Type B pancreatic cell (in vitro differentiated cells): ENCODE results near the gene ARAP2. TPM values are rescaled to one million over a fixed set of nuclear protein-coding genes. Genes with fewer than 3 reads are reported as not detected.

Experiments used
- DNase-seq: peaks from one replicate; pipeline ENCODE4 v3.0.0; 2021; ENCODE audit warnings: mixed read lengths; ENCODE audit not compliant: unreplicated experiment; ENCODE audit errors: extremely low spot score
- H3K27ac Mint-ChIP-seq: 2 replicates; pipeline ENCODE4 v1.8.0; 2021; ENCODE audit warnings: mild to moderate bottlenecking, mixed read lengths
- H3K27me3 Mint-ChIP-seq: 2 replicates; pipeline ENCODE4 v1.8.0; 2021; ENCODE audit warnings: mixed read lengths
- H3K36me3 Mint-ChIP-seq: 2 replicates; pipeline ENCODE4 v1.8.0; 2021; ENCODE audit warnings: mixed read lengths
- H3K4me1 Mint-ChIP-seq: one replicate; pipeline ENCODE4 v1.8.0; 2021; ENCODE audit warnings: mixed read lengths; ENCODE audit not compliant: unreplicated experiment
- H3K4me3 Mint-ChIP-seq: 2 replicates; pipeline ENCODE4 v1.8.0; 2021; ENCODE audit warnings: mild to moderate bottlenecking, mixed read lengths
- H3K9me3 Mint-ChIP-seq: 2 replicates; pipeline ENCODE4 v1.8.0; 2021; ENCODE audit warnings: mixed read lengths
- CTCF ChIP-seq: fragments of 200-600 bp; sonication (generic); conservative IDR thresholded peaks from 2 replicates; pipeline ENCODE4 v1.5.0; 2021; ENCODE audit warnings: antibody characterized with exemption, mild to moderate bottlenecking
- total RNA-seq: library from RNA; stranded (reverse); gene quantifications from 2 replicates; pipeline ENCODE4 v1.2.1, GENCODE V29; 2021; ENCODE audit warnings: low replicate concordance

The ARAP2 gene
- total RNA-seq, 1 donor from 2014 or later = 10.8 TPM

GRCh38 chr4:36082817-36083216 is 161.5 kb downstream of the ARAP2 start:
- no peaks in the 10 kb centered on the region for H3K9me3 Mint-ChIP-seq
- no peaks in the 10 kb centered on the region for H3K36me3 Mint-ChIP-seq
- no peak overlapping the region for H3K27ac Mint-ChIP-seq
- DNase-seq = no peak
- TF ChIP-seq CTCF = no peak
- H3K27me3 Mint-ChIP-seq = no peaks in the 10 kb centered on the region
- H3K4me1 Mint-ChIP-seq = no peaks in the 10 kb centered on the region
- H3K4me3 Mint-ChIP-seq = no peak overlapping the region

DNA sequence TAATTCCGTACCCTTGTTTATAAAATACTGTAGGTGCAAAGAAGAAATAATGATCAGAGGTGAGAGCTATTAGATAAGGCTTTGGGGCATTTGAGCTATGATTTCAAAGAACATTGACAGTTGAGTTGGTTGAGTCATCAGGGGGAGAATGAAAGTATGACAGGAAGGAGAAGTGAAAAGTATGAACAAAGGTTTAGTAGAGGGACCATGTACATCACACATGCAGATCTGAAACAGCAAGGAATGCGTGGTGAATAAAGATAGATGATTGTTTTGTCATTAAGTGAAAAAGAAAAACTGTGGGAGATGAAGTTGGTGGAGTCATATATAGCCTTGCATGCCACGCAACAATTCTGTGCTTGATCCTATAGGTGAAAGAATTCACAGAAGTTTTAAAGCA is 163.1 kb downstream of the ARAP2 start:
- DNase-seq = no peak
- no peak for TF ChIP-seq CTCF
- Mint-ChIP-seq H3K4me3 (no peak overlapping the region), H3K27me3 (no peaks in the 10 kb centered on the region), H3K9me3 (no peaks in the 10 kb centered on the region), H3K27ac (no peak overlapping the region), H3K36me3 (no peaks in the 10 kb centered on the region), H3K4me1 (no peaks in the 10 kb centered on the region)

DNA sequence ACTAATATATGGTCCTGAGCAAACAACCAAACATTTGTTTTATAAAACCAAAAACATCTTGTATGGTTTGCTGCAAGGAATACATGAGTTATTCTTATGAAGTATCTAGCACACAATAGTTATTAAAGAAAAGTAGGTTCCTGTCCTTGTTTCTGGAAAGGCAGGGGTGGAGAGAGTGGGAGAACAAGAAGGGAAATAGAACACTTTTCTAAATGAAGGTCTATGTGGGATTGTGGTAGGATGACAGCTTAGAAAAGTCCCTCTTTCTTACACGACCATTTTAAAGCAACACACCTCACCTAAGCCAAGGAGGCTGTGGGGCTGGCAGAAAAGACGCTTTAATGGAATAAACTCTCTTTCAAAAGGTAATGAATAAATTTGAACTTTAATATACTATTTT is 164.6 kb downstream of the ARAP2 start:
- TF ChIP-seq CTCF = no peak
- Mint-ChIP-seq H3K9me3 (no peaks in the 10 kb centered on the region), H3K27me3 (no peaks in the 10 kb centered on the region), H3K4me1 (no peaks in the 10 kb centered on the region), H3K36me3 (no peaks in the 10 kb centered on the region), H3K27ac (no peak overlapping the region), H3K4me3 (no peak overlapping the region)
- no peak for DNase-seq

GRCh38 chr4:36078319-36078718 is 166.0 kb downstream of the ARAP2 start:
- no peaks in the 10 kb centered on the region for H3K27me3 Mint-ChIP-seq
- no peaks in the 10 kb centered on the region for H3K9me3 Mint-ChIP-seq

GRCh38 chr4:36072529-36072928 is 171.8 kb downstream of the ARAP2 start:
- Mint-ChIP-seq H3K27me3 (no peaks in the 10 kb centered on the region), H3K9me3 (no peaks in the 10 kb centered on the region), H3K36me3 (peaks cover 5% of the 10 kb centered on the region), H3K4me1 (no peaks in the 10 kb centered on the region), H3K4me3 (no peak overlapping the region), H3K27ac (no peak overlapping the region)
- TF ChIP-seq CTCF = no peak
- no peak for DNase-seq

More at GRCh38 chr4:36078319-36078718, 166.0 kb downstream of the ARAP2 start:
- Mint-ChIP-seq H3K36me3 (no peaks in the 10 kb centered on the region), H3K4me3 (no peak overlapping the region), H3K27ac (no peak overlapping the region), H3K4me1 (no peaks in the 10 kb centered on the region)
- no peak for TF ChIP-seq CTCF
- no peak for DNase-seq

DNA sequence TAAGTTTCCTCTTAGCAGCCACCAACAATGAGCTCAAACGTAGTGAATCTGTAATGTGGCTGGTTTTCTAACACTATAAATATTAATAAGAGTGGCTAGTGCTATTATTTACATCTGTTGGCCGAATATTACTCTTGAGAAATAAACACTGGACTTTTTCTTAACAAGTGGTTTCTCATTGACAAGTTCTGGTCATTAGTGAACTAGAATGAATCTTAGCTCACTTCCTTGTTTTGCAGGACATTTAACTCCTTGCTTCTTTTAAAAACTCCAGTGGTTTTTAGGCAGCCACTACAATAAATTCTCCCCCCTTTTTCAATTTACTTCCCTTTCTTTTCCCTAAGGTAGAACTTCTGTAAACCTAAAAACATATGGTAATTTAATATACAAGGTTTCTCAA is 177.2 kb downstream of the ARAP2 start:
- no peak for DNase-seq
- Mint-ChIP-seq H3K27ac (no peak overlapping the region), H3K36me3 (peaks cover 5% of the 10 kb centered on the region), H3K9me3 (no peaks in the 10 kb centered on the region), H3K4me3 (no peak overlapping the region), H3K4me1 (no peaks in the 10 kb centered on the region), H3K27me3 (no peaks in the 10 kb centered on the region)
- TF ChIP-seq CTCF = no peak
